Activated naive CD4-positive, alpha-beta T cell (primary cell): ENCODE data around the gene RAD51B.
"Not testable (repeated sequence)": the region's sequence is repeated elsewhere in the genome, so short reads cannot be mapped to it uniquely, and the experiment has no call there.

Source experiments
- DNase-seq, 4 experiments: peaks; one replicate each; lab custom pipeline; 2025; lab: John Stamatoyannopoulos, UW

The RAD51B gene

GRCh38 chr14:68250927-68251768 lies 431.6 kb downstream of the RAD51B start:
- no peak for DNase-seq

GRCh38 chr14:68251769-68252100 lies 432.2 kb downstream of the RAD51B start:
- no peak for DNase-seq

- no peak for DNase-seq
Measured at GRCh38 chr14:68253160-68253780, 433.7 kb downstream of the RAD51B start.

- DNase-seq: no peak
Measured at GRCh38 chr14:68253878-68254528, 434.4 kb downstream of the RAD51B start.

- no peak for DNase-seq
Measured at GRCh38 chr14:68254669-68255527, 435.3 kb downstream of the RAD51B start.

GRCh38 chr14:68255693-68256178 lies 436.2 kb downstream of the RAD51B start:
- no peak for DNase-seq

- DNase-seq: no peak
Measured at GRCh38 chr14:68257969-68258368, 438.4 kb downstream of the RAD51B start.

- not testable (repeated sequence) for DNase-seq
Measured at GRCh38 chr14:68258995-68259394, 439.4 kb downstream of the RAD51B start.

GRCh38 chr14:68260121-68260520 lies 440.5 kb downstream of the RAD51B start:
- no peak for DNase-seq

- DNase-seq: no peak
Measured at GRCh38 chr14:68261092-68261842, 441.7 kb downstream of the RAD51B start.

- DNase-seq: no peak
Measured at GRCh38 chr14:68262567-68262966, 443.0 kb downstream of the RAD51B start.

GRCh38 chr14:68263563-68264259 lies 444.1 kb downstream of the RAD51B start:
- no peak for DNase-seq

GRCh38 chr14:68264260-68264569 lies 444.6 kb downstream of the RAD51B start:
- DNase-seq: no peak

- no peak for DNase-seq
Measured at GRCh38 chr14:68266998-68267397, 447.4 kb downstream of the RAD51B start.

GRCh38 chr14:68268197-68268596 lies 448.6 kb downstream of the RAD51B start:
- no peak for DNase-seq

GRCh38 chr14:68268719-68269118 lies 449.1 kb downstream of the RAD51B start:
- no peak for DNase-seq

GRCh38 chr14:68269136-68269927 lies 449.8 kb downstream of the RAD51B start:
- no peak for DNase-seq

GRCh38 chr14:68270342-68270741 lies 450.8 kb downstream of the RAD51B start:
- DNase-seq: no peak

- no peak for DNase-seq
Measured at GRCh38 chr14:68271913-68272391, 452.4 kb downstream of the RAD51B start.

- no peak for DNase-seq
Measured at GRCh38 chr14:68273413-68273812, 453.8 kb downstream of the RAD51B start.
